Astrocyte (in vitro differentiated cells and primary cell): Measurements from ENCODE around the gene AZU1.
"Not testable (repeated sequence)": the region's sequence is repeated elsewhere in the genome, so short reads cannot be mapped to it uniquely, and the experiment has no call there.

Experiments
- CTCF ChIP-seq: IDR thresholded peaks from 2 replicates; pipeline ENCODE4 v1.5.1; 2011; ENCODE audit warnings: low read depth, mild to moderate bottlenecking, inconsistent platforms, low read length, moderate library complexity; ENCODE audit not compliant: insufficient read depth
- EZH2 ChIP-seq: IDR thresholded peaks from 2 replicates; pipeline ENCODE4 v1.6.1; 2012; ENCODE audit warnings: mild to moderate bottlenecking, low read length, inconsistent platforms; ENCODE audit not compliant: insufficient read depth

DNA sequence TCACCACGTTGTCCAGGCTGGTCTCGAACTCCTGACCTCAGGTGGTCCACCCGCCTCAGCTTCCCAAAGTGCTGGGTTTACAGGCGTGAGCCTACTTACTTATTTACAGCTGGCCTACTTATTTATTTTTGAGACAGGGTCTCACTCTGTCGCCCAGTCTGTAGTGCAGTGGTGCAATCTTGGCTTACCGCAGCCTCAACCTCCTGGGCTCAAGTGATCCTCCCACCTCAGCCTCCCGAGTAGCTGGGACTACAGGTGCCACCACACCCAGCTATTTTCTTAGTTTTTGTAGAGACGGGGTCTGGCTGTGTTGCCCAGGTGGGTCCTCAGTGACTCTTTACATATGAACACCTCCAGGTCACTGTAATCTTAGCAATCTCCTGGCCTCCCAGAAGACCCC lies 21.6 kb downstream of the AZU1 start:
- TF ChIP-seq CTCF, EZH2: not testable (repeated sequence)
